ENCODE measurements around the gene TFAP2B. TPM values are rescaled to one million over a fixed set of nuclear protein-coding genes. Genes with fewer than 3 reads are reported as not detected.

The TFAP2B gene
- total and polyA plus RNA-seq, 4 donors: 0.02 TPM; not detected in 3

DNA sequence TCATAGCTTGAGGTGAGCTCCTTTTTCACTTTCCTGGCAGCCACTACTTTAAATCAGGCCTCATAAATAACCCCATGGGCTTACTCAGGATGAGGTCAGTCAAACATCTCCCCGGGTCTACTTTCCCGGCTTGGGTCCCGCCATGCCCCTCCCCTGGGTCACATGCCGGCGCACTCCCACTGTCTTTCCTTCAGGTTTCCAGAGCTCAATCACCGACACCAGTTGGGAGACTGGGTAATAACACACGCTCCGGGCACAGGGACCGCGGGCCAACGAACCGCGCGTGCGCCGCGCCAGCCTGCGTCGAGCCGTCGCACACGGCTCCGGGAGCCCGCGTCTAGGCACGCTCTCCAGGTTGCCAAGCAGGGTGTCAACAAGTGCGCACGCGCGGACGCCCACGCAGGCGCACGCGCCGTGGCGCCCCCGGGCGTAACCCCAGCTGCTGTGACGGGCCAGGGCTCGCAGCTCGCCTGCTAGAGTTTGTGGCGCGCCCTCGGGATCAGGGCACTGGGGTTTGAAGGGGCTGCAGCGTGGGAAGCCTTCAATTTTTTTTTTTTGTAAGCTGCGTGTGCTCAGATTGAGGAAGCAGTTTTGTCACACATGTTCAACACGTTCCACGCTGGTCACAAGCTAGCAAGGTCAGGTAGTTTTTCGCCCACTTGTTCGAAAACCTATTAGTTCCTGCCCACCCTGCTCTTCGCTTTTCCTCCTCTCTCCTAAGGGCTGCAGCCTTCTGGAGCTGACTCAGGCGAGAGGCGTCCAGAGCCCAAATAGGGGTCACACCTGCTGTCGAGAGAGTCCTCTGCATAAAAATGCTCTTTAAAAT lies 31.8 kb downstream of the TFAP2B start:
- Histone ChIP-seq H3K27ac (ENCODE audit: low read depth in 1 of 2, low read length in 1 of 2) (no peak overlapping the region), H3K9me3 (ENCODE audit: control insufficient read depth in 4 of 4, insufficient read depth in 3 of 4, low read length in 3 of 4) (peaks cover 0 to 20% (median 0%) of the 10 kb centered on the region in 4 donors), H3K9ac (ENCODE audit: insufficient read depth in 1 of 2, low read length in 2 of 2) (no peak overlapping the region), H3K4me3 (no peak overlapping the region), H3K27me3 (ENCODE audit: control insufficient read depth in 3 of 3, insufficient read depth in 3 of 3, low read length in 2 of 3) (peaks cover 21 to 93% (median 91%) of the 10 kb centered on the region in 3 donors), H3K36me3 (ENCODE audit: control insufficient read depth in 4 of 4, insufficient read depth in 4 of 4, low read length in 4 of 4) (no peaks in the 10 kb centered on the region), H3K4me1 (ENCODE audit: control insufficient read depth in 5 of 5, insufficient read depth in 5 of 5, low read length in 5 of 5) (peaks cover 0 to 12% (median 9%) of the 10 kb centered on the region in 5 donors)
- no peak for ATAC-seq (ENCODE audit: insufficient read depth, low FRiP score)
- 4 to 8% methylated on average over 55 of the region's 55 CpGs for WGBS, 2 donors
- peak in 1 of 3 donors; percentile 25 for DNase-seq
- TF ChIP-seq, protein P1, sequence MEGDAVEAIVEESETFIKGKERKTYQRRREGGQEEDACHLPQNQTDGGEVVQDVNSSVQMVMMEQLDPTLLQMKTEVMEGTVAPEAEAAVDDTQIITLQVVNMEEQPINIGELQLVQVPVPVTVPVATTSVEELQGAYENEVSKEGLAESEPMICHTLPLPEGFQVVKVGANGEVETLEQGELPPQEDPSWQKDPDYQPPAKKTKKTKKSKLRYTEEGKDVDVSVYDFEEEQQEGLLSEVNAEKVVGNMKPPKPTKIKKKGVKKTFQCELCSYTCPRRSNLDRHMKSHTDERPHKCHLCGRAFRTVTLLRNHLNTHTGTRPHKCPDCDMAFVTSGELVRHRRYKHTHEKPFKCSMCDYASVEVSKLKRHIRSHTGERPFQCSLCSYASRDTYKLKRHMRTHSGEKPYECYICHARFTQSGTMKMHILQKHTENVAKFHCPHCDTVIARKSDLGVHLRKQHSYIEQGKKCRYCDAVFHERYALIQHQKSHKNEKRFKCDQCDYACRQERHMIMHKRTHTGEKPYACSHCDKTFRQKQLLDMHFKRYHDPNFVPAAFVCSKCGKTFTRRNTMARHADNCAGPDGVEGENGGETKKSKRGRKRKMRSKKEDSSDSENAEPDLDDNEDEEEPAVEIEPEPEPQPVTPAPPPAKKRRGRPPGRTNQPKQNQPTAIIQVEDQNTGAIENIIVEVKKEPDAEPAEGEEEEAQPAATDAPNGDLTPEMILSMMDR (IDR thresholded peaks at IDR 0.05; ENCODE audit: control extremely low read depth, extremely low read depth): no peak

DNA sequence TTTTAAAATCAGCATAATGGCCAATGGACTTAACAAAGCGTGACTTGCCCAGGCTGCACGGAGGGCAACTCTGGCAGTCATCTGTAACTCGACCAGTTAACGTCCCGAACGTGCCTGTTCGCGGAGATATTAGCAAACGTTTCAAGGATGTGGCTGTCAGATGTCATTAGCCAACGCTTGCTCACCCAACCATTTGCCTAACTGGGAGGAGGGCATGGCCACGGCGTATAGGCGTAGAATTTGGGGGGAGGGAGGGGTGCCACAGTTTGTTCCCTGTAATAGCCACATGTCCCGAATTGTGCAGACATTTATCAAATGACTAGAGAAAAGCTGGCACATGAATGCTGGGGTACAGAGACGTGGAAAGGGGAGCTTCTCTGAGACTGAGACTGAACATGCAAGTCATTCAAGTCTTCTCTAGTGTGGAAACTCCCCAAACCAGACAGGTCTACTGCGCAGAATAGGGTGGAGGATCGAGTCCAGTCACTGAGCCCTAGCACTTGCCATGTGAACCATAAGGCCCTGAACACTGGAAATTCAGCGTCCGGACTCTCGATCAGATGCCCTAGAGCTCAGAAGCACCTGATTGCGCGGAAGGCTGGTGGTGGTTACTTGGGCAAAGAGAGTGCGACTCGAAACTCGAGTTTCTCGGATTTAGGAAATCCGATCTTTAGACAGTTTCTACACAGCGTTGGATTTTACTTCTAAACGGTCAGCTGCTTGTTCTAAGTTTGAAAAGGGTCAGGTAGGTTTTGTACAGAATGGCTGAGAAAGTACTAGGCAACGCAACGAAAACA lies 32.6 kb downstream of the TFAP2B start:
- H3K4me3 ChIP-seq: no peak overlapping the region
- H3K27ac ChIP-seq (ENCODE audit: low read depth in 1 of 2, low read length in 1 of 2): no peak overlapping the region
- WGBS, 2 donors: 10% methylated on average over 31 of the region's 31 CpGs
- no peak overlapping the region for H3K9ac ChIP-seq (ENCODE audit: insufficient read depth in 1 of 2, low read length in 2 of 2)
- H3K27me3 ChIP-seq (ENCODE audit: control insufficient read depth in 3 of 3, insufficient read depth in 3 of 3, low read length in 2 of 3): peaks cover 21 to 85% (median 83%) of the 10 kb centered on the region in 3 donors
- DNase-seq (peak in 1 of 3 donors; percentile 3), ATAC-seq (ENCODE audit: insufficient read depth, low FRiP score) (no peak)
- TF ChIP-seq, protein P1 (IDR thresholded peaks at IDR 0.05; ENCODE audit: control extremely low read depth, extremely low read depth): no peak
- no peaks in the 10 kb centered on the region for H3K36me3 ChIP-seq (ENCODE audit: control insufficient read depth in 4 of 4, insufficient read depth in 4 of 4, low read length in 4 of 4)
- H3K9me3 ChIP-seq (ENCODE audit: control insufficient read depth in 4 of 4, insufficient read depth in 3 of 4, low read length in 3 of 4): peaks cover 0 to 18% (median 0%) of the 10 kb centered on the region in 4 donors
- peaks cover 0 to 9% (median 8%) of the 10 kb centered on the region in 5 donors for H3K4me1 ChIP-seq (ENCODE audit: control insufficient read depth in 5 of 5, insufficient read depth in 5 of 5, low read length in 5 of 5)

DNA sequence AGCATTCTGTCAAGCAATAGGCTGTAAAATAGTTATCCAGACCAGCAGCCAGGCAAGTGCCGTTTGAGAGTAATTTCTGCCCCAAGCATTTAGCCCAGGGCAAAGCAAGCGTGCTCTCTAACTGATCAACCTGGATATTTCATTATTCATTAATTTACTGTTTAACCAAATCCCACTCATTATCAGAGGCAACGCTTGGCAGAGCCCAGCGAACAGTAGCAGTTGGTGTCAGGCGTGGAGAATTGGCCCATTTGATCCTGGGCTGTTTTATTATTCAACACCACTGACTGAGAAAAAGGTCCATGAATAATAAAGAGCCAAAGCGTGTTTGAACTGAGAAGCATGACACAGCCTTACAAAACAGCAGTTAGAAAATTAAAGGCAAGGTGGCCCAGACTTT lies 35.3 kb downstream of the TFAP2B start:
- DNase-seq (no peak), ATAC-seq (ENCODE audit: insufficient read depth, low FRiP score) (no peak)
- H3K36me3 ChIP-seq (ENCODE audit: control insufficient read depth in 4 of 4, insufficient read depth in 4 of 4, low read length in 4 of 4): no peaks in the 10 kb centered on the region
- TF ChIP-seq, protein P1 (IDR thresholded peaks at IDR 0.05; ENCODE audit: control extremely low read depth, extremely low read depth): no peak
- H3K9ac ChIP-seq (ENCODE audit: insufficient read depth in 1 of 2, low read length in 2 of 2): no peak overlapping the region
- 40 to 41% methylated on average over 6 of the region's 6 CpGs for WGBS, 2 donors
- peaks cover 16 to 58% (median 56%) of the 10 kb centered on the region in 3 donors for H3K27me3 ChIP-seq (ENCODE audit: control insufficient read depth in 3 of 3, insufficient read depth in 3 of 3, low read length in 2 of 3)
- H3K27ac ChIP-seq (ENCODE audit: low read depth in 1 of 2, low read length in 1 of 2): no peak overlapping the region
- H3K4me1 ChIP-seq (ENCODE audit: control insufficient read depth in 5 of 5, insufficient read depth in 5 of 5, low read length in 5 of 5): peaks cover 0 to 9% (median 8%) of the 10 kb centered on the region in 5 donors
- H3K9me3 ChIP-seq (ENCODE audit: control insufficient read depth in 4 of 4, insufficient read depth in 3 of 4, low read length in 3 of 4): peaks cover 0 to 14% (median 0%) of the 10 kb centered on the region in 4 donors
- no peak overlapping the region for H3K4me3 ChIP-seq
